Measurements from ENCODE around the gene RIPOR2.

RIPOR2 gene

GRCh38 chr6:24874128-24874527, 61.6 kb downstream of the RIPOR2 start:
- no peak for ATAC-seq
- Mint-ChIP-seq H3K36me3 (peaks cover 85% of the 10 kb centered on the region), H3K4me1 (peaks cover 36% of the 10 kb centered on the region), H3K4me3 (no peak overlapping the region), H3K27ac (peak overlapping the region; percentile 63), H3K9me3 (peaks cover 6% of the 10 kb centered on the region)
- DNase-seq (ENCODE audit: low spot score in 2 of 2) = no peak

GRCh38 chr6:24872779-24873178, 63.0 kb downstream of the RIPOR2 start:
- DNase-seq (ENCODE audit: low spot score in 2 of 2) (no peak), ATAC-seq (no peak)
- peaks cover 5% of the 10 kb centered on the region for H3K9me3 Mint-ChIP-seq
- H3K27ac Mint-ChIP-seq = no peak overlapping the region
- peaks cover 33% of the 10 kb centered on the region for H3K4me1 Mint-ChIP-seq
- no peak overlapping the region for H3K4me3 Mint-ChIP-seq
- peaks cover 95% of the 10 kb centered on the region for H3K36me3 Mint-ChIP-seq

DNA sequence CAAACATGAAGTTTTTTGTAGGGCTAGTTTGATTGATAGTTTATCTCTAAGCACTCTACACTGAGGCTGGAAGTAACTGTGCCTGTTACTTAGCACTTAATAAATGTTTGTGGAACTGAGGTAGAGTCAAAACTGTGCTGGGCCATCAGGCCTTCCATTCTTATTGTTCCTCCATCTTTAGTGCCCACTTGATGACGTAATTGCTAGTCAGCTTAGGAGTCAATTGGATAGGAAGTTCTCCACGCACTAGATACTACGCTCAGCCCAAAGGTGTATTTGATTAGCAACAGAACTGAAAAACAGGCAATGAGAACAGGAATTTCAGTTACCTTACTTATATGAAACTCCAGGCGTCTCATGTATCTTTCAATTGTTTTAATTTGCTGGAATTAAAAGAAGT, 67.0 kb downstream of the RIPOR2 start:
- Mint-ChIP-seq H3K4me3 (no peak overlapping the region), H3K4me1 (peaks cover 18% of the 10 kb centered on the region), H3K36me3 (peaks cover 96% of the 10 kb centered on the region), H3K27ac (peak overlapping the region; percentile 88), H3K9me3 (no peaks in the 10 kb centered on the region)
- no peak for ATAC-seq
- no peak for DNase-seq (ENCODE audit: low spot score in 2 of 2)

GRCh38 chr6:24867104-24867703, 68.6 kb downstream of the RIPOR2 start:
- peak; percentile 37 for ATAC-seq
- H3K4me3 Mint-ChIP-seq = no peak overlapping the region
- no peak for DNase-seq (ENCODE audit: low spot score in 2 of 2)
- H3K9me3 Mint-ChIP-seq = no peaks in the 10 kb centered on the region
- H3K27ac Mint-ChIP-seq = peak overlapping the region; percentile 88
- peaks cover 27% of the 10 kb centered on the region for H3K4me1 Mint-ChIP-seq
- H3K36me3 Mint-ChIP-seq = peaks cover 96% of the 10 kb centered on the region

DNA sequence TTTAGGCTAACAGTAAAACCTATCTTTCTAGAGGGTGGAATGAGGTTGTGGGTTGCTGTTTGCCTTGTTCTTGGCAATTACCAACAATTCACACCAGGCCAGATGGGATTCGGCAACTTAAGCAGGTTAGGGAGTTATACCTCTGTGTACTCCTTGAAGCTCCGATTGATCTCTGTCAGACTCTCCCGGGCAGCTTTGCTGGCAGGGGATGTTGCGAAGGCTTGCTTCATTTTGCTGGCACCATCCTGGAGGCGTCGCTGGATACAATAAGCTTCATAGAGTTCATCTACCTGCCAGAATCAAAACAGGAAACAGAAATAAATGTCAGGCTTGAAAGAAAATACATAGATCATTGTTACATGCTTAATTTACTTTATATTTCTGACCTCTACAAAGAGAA, 70.6 kb downstream of the RIPOR2 start:
- Mint-ChIP-seq H3K9me3 (no peaks in the 10 kb centered on the region), H3K36me3 (peaks cover 96% of the 10 kb centered on the region), H3K4me3 (no peak overlapping the region), H3K4me1 (peaks cover 48% of the 10 kb centered on the region), H3K27ac (peak overlapping the region; percentile 82)
- ATAC-seq (no peak), DNase-seq (ENCODE audit: low spot score in 2 of 2) (no peak)

- ATAC-seq (no peak), DNase-seq (ENCODE audit: low spot score in 2 of 2) (no peak)
- Mint-ChIP-seq H3K4me1 (peaks cover 56% of the 10 kb centered on the region), H3K27ac (peak overlapping the region; percentile 82), H3K36me3 (peaks cover 96% of the 10 kb centered on the region), H3K9me3 (no peaks in the 10 kb centered on the region), H3K4me3 (no peak overlapping the region)
Measured at GRCh38 chr6:24864343-24864742, 71.4 kb downstream of the RIPOR2 start.

- no peak for DNase-seq (ENCODE audit: low spot score in 2 of 2)
- Mint-ChIP-seq H3K4me3 (no peak overlapping the region), H3K36me3 (peaks cover 93% of the 10 kb centered on the region), H3K27ac (peak overlapping the region; percentile 92), H3K9me3 (no peaks in the 10 kb centered on the region), H3K4me1 (peaks cover 65% of the 10 kb centered on the region)
- ATAC-seq = no peak
Measured at GRCh38 chr6:24861934-24862333, 73.8 kb downstream of the RIPOR2 start.

- Mint-ChIP-seq H3K4me1 (peaks cover 76% of the 10 kb centered on the region), H3K36me3 (peaks cover 97% of the 10 kb centered on the region), H3K4me3 (peak overlapping the region; percentile 61), H3K9me3 (no peaks in the 10 kb centered on the region), H3K27ac (peak overlapping the region; percentile 92)
- no peak for ATAC-seq
- DNase-seq (ENCODE audit: low spot score in 2 of 2) = no peak
Measured at GRCh38 chr6:24859608-24860200, 76.1 kb downstream of the RIPOR2 start.

DNA sequence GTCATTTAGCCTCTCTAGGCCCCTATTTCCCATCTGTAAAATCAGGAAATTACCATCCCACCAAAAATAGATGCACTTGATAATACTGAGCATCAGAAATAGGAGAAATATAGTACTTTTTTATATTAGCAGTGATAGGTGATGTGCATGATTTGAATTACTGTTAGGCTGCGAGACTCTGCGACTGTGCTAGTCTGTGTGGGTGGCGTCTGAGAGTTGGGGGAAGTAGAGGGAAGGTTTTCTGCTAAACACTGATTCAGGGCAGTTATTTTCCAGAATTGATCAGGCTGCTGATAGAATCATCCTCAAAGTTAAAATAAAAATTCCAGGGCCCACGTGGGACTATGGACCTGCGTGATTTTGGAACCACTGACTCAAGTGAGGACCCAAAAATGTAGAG, 76.6 kb downstream of the RIPOR2 start:
- ATAC-seq (no peak), DNase-seq (ENCODE audit: low spot score in 2 of 2) (no peak)
- H3K4me3 Mint-ChIP-seq = peak overlapping the region; percentile 61
- H3K36me3 Mint-ChIP-seq = peaks cover 97% of the 10 kb centered on the region
- H3K4me1 Mint-ChIP-seq = peaks cover 76% of the 10 kb centered on the region
- H3K9me3 Mint-ChIP-seq = no peaks in the 10 kb centered on the region
- H3K27ac Mint-ChIP-seq = peak overlapping the region; percentile 92

- ATAC-seq = peak; percentile 62
- peaks cover 76% of the 10 kb centered on the region for H3K4me1 Mint-ChIP-seq
- H3K4me3 Mint-ChIP-seq = peak overlapping the region; percentile 61
- H3K9me3 Mint-ChIP-seq = no peaks in the 10 kb centered on the region
- H3K36me3 Mint-ChIP-seq = peaks cover 97% of the 10 kb centered on the region
- no peak for DNase-seq (ENCODE audit: low spot score in 2 of 2)
- peak overlapping the region; percentile 92 for H3K27ac Mint-ChIP-seq
Measured at GRCh38 chr6:24858177-24858653, 77.5 kb downstream of the RIPOR2 start.

DNA sequence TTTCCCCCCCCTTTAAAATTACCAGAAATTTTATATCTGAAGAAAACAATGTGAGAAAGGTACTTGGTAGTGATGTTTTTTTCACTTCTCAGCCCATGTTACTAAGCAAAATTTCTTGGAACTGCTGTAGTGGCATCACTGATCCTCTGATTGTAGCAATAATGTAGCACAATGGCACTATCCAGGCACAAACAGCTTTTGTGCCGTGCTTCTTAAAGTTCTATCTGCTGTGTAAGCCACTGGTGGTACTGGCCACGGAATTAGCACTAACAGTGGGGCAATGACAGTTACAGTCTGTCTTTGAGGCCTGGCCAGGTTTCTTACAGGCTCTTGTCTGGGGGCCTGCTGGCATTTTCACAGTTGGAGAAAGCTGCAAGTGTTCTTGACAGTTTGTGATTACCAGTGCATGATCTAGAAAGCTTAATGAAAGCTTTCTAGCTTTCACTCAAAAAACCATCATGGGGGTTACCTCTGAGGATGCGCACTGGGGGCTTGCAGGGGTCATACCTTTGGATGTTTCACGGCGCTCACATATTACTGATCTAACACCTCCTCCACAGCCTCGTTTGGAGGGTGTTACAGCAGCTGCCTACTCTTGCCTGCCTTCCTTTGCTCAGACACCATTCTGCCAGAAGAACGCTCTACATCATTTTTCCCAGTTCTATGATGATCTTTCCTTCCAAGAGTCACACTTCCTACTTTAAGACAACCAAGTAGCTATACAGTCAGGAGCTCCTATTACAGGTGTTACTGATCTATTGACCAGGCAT, 78.7 kb downstream of the RIPOR2 start:
- peak in 1 of 2 donors; percentile 61 for DNase-seq (ENCODE audit: low spot score in 2 of 2)
- Mint-ChIP-seq H3K36me3 (peaks cover 97% of the 10 kb centered on the region), H3K4me3 (peak overlapping the region; percentile 61), H3K9me3 (no peaks in the 10 kb centered on the region), H3K4me1 (peaks cover 66% of the 10 kb centered on the region), H3K27ac (peak overlapping the region; percentile 92)
- peak; percentile 64 for ATAC-seq

DNA sequence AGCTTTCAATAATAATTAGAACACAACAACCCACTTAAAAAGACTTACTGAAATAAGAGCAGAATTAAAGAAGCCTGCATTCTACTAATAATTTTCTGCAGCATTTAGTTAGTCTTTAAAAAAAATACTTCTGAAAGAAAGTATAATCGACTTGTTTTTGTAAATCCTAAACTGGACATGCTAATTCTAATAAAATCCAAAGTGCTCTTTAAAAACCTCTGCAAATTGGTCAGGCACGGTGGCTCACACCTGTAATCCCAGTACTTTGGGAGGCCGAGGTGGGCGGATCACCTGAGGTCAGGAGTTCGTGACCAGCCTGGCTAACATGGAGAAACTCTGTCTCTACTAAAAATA, 79.5 kb downstream of the RIPOR2 start:
- no peak for DNase-seq (ENCODE audit: low spot score in 2 of 2)
- Mint-ChIP-seq H3K4me1 (peaks cover 57% of the 10 kb centered on the region), H3K36me3 (peaks cover 97% of the 10 kb centered on the region), H3K4me3 (peak overlapping the region; percentile 61), H3K9me3 (no peaks in the 10 kb centered on the region), H3K27ac (peak overlapping the region; percentile 92)
- no peak for ATAC-seq

DNA sequence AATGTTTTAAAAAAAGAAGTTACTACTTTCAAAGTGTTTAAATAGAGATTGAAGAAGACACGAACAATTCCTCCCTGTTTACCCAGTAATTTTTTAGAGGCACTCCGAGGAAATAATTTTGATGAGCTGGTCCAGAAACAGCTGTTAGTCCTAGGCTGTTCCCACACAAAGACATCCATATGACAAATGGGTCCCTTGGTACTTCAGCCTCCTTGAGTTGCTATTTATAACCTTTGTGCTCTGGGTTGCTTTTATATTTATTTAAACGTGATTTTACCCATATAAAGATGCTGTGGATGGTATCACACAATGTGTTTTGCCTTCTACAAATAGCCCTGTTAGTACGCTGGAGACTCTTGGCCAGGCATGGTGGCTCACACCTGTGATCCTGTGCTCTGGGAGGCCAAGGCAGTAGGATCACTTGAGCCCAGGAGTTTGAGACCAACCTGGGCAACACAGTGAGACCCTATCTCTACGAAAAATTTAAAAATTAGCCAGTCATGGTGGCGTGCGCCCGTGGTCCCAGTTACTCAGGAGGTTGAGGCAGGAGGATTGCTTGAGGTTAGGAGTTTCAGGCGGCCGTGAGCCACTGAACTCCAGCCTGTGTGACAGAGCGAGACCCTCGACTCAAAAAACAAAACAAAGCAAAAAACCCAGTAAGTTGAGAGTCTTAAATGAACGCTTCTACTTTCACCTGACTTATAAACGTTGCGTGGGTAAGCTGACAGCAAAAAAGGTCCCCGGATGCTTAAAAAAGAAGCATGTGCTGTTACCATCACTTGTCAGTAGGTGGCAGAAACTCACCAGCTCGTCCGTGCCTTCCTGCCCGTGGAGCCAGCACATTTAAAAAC, 80.1 kb downstream of the RIPOR2 start:
- peak overlapping the region; percentile 61 for H3K4me3 Mint-ChIP-seq
- no peaks in the 10 kb centered on the region for H3K9me3 Mint-ChIP-seq
- peaks cover 51% of the 10 kb centered on the region for H3K4me1 Mint-ChIP-seq
- DNase-seq (ENCODE audit: low spot score in 2 of 2) (peak; percentile 38 to 79), ATAC-seq (peak; percentile 67)
- peaks cover 97% of the 10 kb centered on the region for H3K36me3 Mint-ChIP-seq
- peak overlapping the region; percentile 92 for H3K27ac Mint-ChIP-seq

- Mint-ChIP-seq H3K9me3 (no peaks in the 10 kb centered on the region), H3K27ac (peak overlapping the region; percentile 86), H3K36me3 (peaks cover 97% of the 10 kb centered on the region), H3K4me3 (no peak overlapping the region), H3K4me1 (peaks cover 42% of the 10 kb centered on the region)
- DNase-seq (ENCODE audit: low spot score in 2 of 2) = no peak
- ATAC-seq = no peak
Measured at GRCh38 chr6:24854077-24854666, 81.6 kb downstream of the RIPOR2 start.

GRCh38 chr6:24851086-24851485, 84.7 kb downstream of the RIPOR2 start:
- no peak for DNase-seq (ENCODE audit: low spot score in 2 of 2)
- Mint-ChIP-seq H3K4me3 (no peak overlapping the region), H3K27ac (peak overlapping the region; percentile 84), H3K36me3 (peaks cover 100% of the 10 kb centered on the region), H3K4me1 (peaks cover 27% of the 10 kb centered on the region), H3K9me3 (no peaks in the 10 kb centered on the region)
- no peak for ATAC-seq

Measured in stimulated activated effector memory CD8-positive, alpha-beta T cell treated with anti-CD3 and anti-CD28 coated beads, Interleukin-12 subunit alpha, Interleukin-12 subunit beta, amount 100 ng/mL, for 72 hours (primary cell).